ENCODE measurements around the gene DIS3L2. TPM values are rescaled to one million over a fixed set of nuclear protein-coding genes. Genes with fewer than 3 reads are reported as not detected.
"Not testable (repeated sequence)": the region's sequence is repeated elsewhere in the genome, so short reads cannot be mapped to it uniquely, and the experiment has no call there.

DIS3L2 gene
- total RNA-seq, 4 donors from 2014 or later = 40.6 to 105 (median 43.9) TPM

DNA sequence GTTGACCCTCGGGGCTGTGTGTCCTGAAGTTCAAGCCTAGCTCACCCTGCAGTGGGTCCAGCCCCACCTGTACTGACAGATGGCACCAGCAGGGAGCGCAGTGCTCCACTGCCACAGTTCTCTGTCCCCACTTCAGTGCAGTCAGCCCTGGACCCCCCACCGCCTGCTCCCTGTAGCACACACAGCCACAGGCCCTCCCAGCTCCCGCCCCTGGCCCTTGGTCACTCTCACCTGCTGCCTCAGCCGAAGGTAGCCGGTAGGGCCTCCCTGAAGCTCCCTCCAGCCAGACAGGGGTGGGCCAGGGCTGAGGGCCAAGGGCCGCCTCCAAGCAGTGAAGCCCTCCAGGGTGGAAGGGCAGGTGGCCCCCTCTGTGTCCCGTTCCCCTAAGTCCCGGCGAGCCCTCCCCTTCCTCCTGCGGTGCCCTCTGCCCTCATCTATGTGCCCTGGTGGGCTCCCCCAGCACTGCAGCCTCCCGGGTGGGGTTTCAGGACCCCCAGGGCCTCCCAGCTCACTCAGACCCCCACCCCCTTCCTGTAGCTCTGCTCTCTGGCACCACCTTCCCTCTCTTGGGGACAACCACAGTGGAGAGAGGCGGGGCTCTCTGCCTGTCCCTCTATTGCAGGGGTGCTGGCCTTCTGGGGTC lies 406.2 kb downstream of the DIS3L2 start:
- 81% methylated on average over 12 of the region's 13 CpGs for WGBS
- DNase-seq (ENCODE audit: low spot score in 2 of 2) = peak in 1 of 2 donors; percentile 75
- peaks cover 14% of the 10 kb centered on the region for H3K27me3 ChIP-seq
- no peaks in the 10 kb centered on the region for H3K4me1 ChIP-seq
- H3K36me3 ChIP-seq = no peaks in the 10 kb centered on the region
- H3K27ac ChIP-seq = no peak overlapping the region
- TF ChIP-seq POLR2A (IDR thresholded peaks at IDR 0.05) = no peak
- no peak for TF ChIP-seq EP300 (IDR thresholded peaks at IDR 0.05)
- no peak for TF ChIP-seq POLR2AphosphoS5 (IDR thresholded peaks at IDR 0.05)
- TF ChIP-seq, protein P1, sequence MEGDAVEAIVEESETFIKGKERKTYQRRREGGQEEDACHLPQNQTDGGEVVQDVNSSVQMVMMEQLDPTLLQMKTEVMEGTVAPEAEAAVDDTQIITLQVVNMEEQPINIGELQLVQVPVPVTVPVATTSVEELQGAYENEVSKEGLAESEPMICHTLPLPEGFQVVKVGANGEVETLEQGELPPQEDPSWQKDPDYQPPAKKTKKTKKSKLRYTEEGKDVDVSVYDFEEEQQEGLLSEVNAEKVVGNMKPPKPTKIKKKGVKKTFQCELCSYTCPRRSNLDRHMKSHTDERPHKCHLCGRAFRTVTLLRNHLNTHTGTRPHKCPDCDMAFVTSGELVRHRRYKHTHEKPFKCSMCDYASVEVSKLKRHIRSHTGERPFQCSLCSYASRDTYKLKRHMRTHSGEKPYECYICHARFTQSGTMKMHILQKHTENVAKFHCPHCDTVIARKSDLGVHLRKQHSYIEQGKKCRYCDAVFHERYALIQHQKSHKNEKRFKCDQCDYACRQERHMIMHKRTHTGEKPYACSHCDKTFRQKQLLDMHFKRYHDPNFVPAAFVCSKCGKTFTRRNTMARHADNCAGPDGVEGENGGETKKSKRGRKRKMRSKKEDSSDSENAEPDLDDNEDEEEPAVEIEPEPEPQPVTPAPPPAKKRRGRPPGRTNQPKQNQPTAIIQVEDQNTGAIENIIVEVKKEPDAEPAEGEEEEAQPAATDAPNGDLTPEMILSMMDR (IDR thresholded peaks at IDR 0.05) = no peak
- no peaks in the 10 kb centered on the region for H3K9me3 ChIP-seq
- H3K4me3 ChIP-seq = no peak overlapping the region

GRCh38 chr2:232368311-232368731 lies 406.8 kb downstream of the DIS3L2 start:
- H3K9me3 ChIP-seq = no peaks in the 10 kb centered on the region
- peak in 1 of 2 donors; percentile 72 for DNase-seq (ENCODE audit: low spot score in 2 of 2)
- TF ChIP-seq, protein P1 (IDR thresholded peaks at IDR 0.05) = no peak
- no peak for TF ChIP-seq EP300 (IDR thresholded peaks at IDR 0.05)
- TF ChIP-seq POLR2AphosphoS5 (IDR thresholded peaks at IDR 0.05) = no peak
- no peak for TF ChIP-seq POLR2A (IDR thresholded peaks at IDR 0.05)
- H3K36me3 ChIP-seq = no peaks in the 10 kb centered on the region
- no peaks in the 10 kb centered on the region for H3K4me1 ChIP-seq
- peaks cover 14% of the 10 kb centered on the region for H3K27me3 ChIP-seq
- WGBS = 96% methylated on average over 9 of the region's 15 CpGs
- H3K4me3 ChIP-seq = no peak overlapping the region
- H3K27ac ChIP-seq = no peak overlapping the region

DNA sequence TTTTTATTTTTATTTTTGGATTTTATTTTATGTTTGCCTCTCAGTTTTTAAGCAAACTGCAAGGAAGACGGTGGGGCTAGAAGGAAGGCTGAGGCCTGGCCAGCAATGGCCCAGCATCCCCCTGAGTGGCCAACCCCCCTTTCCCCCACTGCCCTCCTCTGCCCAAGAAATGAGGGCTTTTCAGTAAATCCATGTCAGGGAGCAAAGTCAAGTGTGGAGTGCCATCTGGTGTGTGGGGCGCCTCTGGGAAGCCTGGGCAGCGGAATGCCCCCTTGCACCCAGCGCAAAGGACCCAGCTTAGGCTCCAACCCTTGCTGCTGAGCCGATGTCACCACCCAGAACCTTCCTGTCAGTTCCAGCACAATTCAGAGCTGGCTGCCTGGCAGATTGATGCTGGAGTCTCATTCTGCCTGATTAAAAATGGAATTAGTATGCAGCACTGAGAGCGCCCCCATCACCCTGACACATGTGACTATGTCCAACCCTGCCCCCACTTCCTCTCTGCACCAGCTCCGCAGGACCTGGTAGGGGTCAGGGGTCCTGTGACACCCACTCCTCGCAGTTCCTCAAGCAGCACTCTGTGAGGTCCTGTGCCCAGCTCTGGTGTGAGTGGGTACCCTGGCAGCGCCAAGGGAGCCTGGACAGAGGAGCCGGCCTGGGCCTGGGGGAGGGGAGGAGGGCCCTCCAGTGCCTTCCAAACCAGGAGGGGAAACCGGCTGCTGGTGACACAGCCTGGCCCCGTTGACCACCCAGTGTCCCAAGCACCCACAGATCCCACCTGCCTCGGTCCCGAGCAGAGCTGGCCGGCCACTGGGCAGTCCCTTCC lies 407.8 kb downstream of the DIS3L2 start:
- no peaks in the 10 kb centered on the region for H3K36me3 ChIP-seq
- H3K27me3 ChIP-seq = peaks cover 14% of the 10 kb centered on the region
- DNase-seq (ENCODE audit: low spot score in 2 of 2) = peak; percentile 38 to 69
- H3K27ac ChIP-seq = no peak overlapping the region
- H3K4me1 ChIP-seq = no peaks in the 10 kb centered on the region
- TF ChIP-seq, protein P1 (IDR thresholded peaks at IDR 0.05) = no peak
- TF ChIP-seq POLR2A (IDR thresholded peaks at IDR 0.05) (no peak), POLR2AphosphoS5 (IDR thresholded peaks at IDR 0.05) (no peak), EP300 (IDR thresholded peaks at IDR 0.05) (no peak)
- 78% methylated on average over 14 of the region's 15 CpGs for WGBS
- no peaks in the 10 kb centered on the region for H3K9me3 ChIP-seq
- H3K4me3 ChIP-seq = no peak overlapping the region

GRCh38 chr2:232370007-232370406 lies 408.5 kb downstream of the DIS3L2 start:
- 13% methylated on average over 2 of the region's 12 CpGs for WGBS
- H3K4me1 ChIP-seq, H3K9me3 ChIP-seq, H3K36me3 ChIP-seq, H3K27ac ChIP-seq, H3K4me3 ChIP-seq: not testable (repeated sequence)
- peak in 1 of 2 donors; percentile 20 for DNase-seq (ENCODE audit: low spot score in 2 of 2)
- peaks cover 14% of the 10 kb centered on the region for H3K27me3 ChIP-seq

DNA sequence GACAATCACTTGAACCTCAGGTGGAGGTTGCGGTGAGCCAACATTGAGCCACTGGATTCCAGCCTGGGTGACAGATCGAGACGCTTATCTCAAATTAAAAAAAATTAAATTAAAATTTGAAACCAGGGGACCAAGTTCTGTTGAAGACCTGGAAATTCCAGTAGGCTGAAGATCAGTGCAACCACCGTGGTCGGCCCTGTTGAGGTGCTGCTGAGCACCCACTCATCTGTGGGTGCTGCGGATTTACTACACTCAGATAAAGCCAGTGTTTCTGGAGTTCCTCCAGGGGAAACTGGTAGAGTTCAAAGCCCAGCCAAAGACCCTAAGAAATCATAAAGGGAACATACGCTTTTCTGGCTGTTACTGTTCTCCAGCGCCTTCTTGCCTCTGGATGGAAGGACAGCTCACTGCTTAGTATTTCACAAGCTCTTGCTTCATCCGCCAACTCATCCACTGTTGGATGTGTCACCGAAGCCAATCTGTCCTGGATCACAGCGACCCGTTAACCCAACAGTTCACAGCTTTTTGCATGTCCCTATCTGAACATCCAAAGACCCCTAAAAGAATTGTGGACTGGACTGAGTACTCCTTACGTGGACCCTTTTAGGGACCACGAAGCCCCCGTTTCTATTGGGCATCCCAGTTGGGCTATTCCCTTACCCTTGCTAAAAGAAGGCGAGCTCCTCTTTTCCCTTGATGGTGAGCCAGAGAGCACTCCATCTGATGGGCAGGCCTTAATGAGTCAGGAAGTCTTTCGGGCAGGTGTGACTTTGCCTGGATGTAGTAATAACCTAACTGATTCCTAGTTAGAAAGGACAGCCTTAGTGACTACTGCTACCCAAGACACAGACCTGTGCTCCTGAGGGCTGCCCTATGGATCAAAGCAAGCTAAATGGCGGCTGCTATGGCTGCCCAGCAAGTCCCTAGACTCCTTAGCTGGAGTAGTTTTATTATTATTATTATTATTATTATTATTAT lies 411.0 kb downstream of the DIS3L2 start:
- H3K9me3 ChIP-seq = no peaks in the 10 kb centered on the region
- WGBS = 92% methylated on average over 18 of the region's 18 CpGs
- no peak overlapping the region for H3K27ac ChIP-seq
- H3K27me3 ChIP-seq = peaks cover 8% of the 10 kb centered on the region
- DNase-seq (ENCODE audit: low spot score in 2 of 2) = peak; percentile 16 to 55
- H3K4me3 ChIP-seq = no peak overlapping the region
- TF ChIP-seq POLR2AphosphoS5 (IDR thresholded peaks at IDR 0.05) (no peak), EP300 (IDR thresholded peaks at IDR 0.05) (no peak), POLR2A (IDR thresholded peaks at IDR 0.05) (no peak)
- TF ChIP-seq, protein P1 (IDR thresholded peaks at IDR 0.05) = no peak
- H3K4me1 ChIP-seq = no peaks in the 10 kb centered on the region
- H3K36me3 ChIP-seq = no peaks in the 10 kb centered on the region
